A673 (cell line): ENCODE data around the gene TBP. TPM values are rescaled to one million over a fixed set of nuclear protein-coding genes. Genes with fewer than 3 reads are reported as not detected.
"Not testable (repeated sequence)": the region's sequence is repeated elsewhere in the genome, so short reads cannot be mapped to it uniquely, and the experiment has no call there.

ENCODE experiments used
- BruUV-seq: library from RNA; stranded (reverse); fragments of 400-500 nt; replicated peaks from 2 replicates; lab custom pipeline; 2021; lab: Mats Ljungman, UMichigan
- CTCF ChIA-PET: fragments of 300-600 bp; sonication (Branson Sonifier 250); formaldehyde crosslinking; loops from one replicate; lab custom pipeline; 2022; ENCODE audit warnings: antibody characterized with exemption; lab: Charles Lee
- POLR2A ChIA-PET: fragments of 300-600 bp; sonication (Branson Sonifier 250); formaldehyde crosslinking; loops from one replicate; lab custom pipeline; 2022; ENCODE audit warnings: antibody characterized with exemption; ENCODE audit not compliant: low non-redundant PET; lab: Charles Lee
- DNase-seq: peaks from one replicate; pipeline ENCODE4 v3.0.0-alpha.2; 2015; ENCODE audit warnings: low spot score
- H3K27ac ChIP-seq: fragments of 200-600 bp; sonication (generic); 2 replicates; pipeline ENCODE4 v1.5.1; 2016; ENCODE audit warnings: mixed run types, low read depth, mild to moderate bottlenecking, mixed read lengths, antibody characterized with exemption, low read length; ENCODE audit not compliant: poor library complexity, severe bottlenecking
- H3K27me3 ChIP-seq: fragments of 200-600 bp; sonication (generic); replicated peaks from 2 replicates; pipeline ENCODE4 v1.6.1; 2017; ENCODE audit warnings: mixed run types, low read depth, mild to moderate bottlenecking, mixed read lengths, antibody characterized with exemption, low read length; ENCODE audit not compliant: insufficient read depth, poor library complexity
- H3K36me3 ChIP-seq: fragments of 200-600 bp; sonication (generic); 2 replicates; pipeline ENCODE4 v1.6.1; 2016; ENCODE audit warnings: mixed run types, mild to moderate bottlenecking, mixed read lengths, antibody characterized with exemption, low read length; ENCODE audit not compliant: insufficient read depth, poor library complexity, severe bottlenecking
- H3K4me1 ChIP-seq: fragments of 200-600 bp; sonication (generic); 2 replicates; pipeline ENCODE4 v1.6.1; 2017; ENCODE audit warnings: mixed run types, mild to moderate bottlenecking, mixed read lengths, antibody characterized with exemption, low read length; ENCODE audit not compliant: insufficient read depth, poor library complexity, severe bottlenecking
- H3K4me3 ChIP-seq: fragments of 200-600 bp; sonication (generic); 2 replicates; pipeline ENCODE4 v1.5.1; 2016; ENCODE audit warnings: low read depth, mixed run types, mild to moderate bottlenecking, mixed read lengths, low read length; ENCODE audit not compliant: poor library complexity, severe bottlenecking
- H3K9me3 ChIP-seq: fragments of 200-600 bp; sonication (generic); 2 replicates; pipeline ENCODE4 v1.6.1; 2016; ENCODE audit warnings: mixed run types, low read depth, mild to moderate bottlenecking, mixed read lengths, antibody characterized with exemption, low read length; ENCODE audit not compliant: poor library complexity, severe bottlenecking
- CTCF ChIP-seq: fragments of 300-800, 200-600 bp; sonication (generic); conservative IDR thresholded peaks from 2 replicates; pipeline ENCODE4 v1.5.1; 2017; ENCODE audit warnings: low read depth, mild to moderate bottlenecking, antibody characterized with exemption, low read length, moderate library complexity, mixed read lengths
- EZH2 ChIP-seq: fragments of 200-600 bp; sonication (generic); IDR thresholded peaks from 2 replicates; pipeline ENCODE4 v1.6.1; 2017; ENCODE audit warnings: borderline replicate concordance, low read depth, mild to moderate bottlenecking, mixed read lengths, antibody characterized with exemption, low read length; ENCODE audit not compliant: poor library complexity, severe bottlenecking
- intact Hi-C: fragments of 100-400 bp; cut with micrococcal nuclease; formaldehyde crosslinking; loops from one replicate; pipeline ENCODE4 v1.10.0; 2022; ENCODE audit not compliant: unreplicated experiment
- total RNA-seq: library from RNA; stranded (reverse); gene quantifications from 2 replicates; pipeline ENCODE4 v1.2.3, GENCODE V29; 2021

Gene TBP
- total RNA-seq, 1 experiment from 2014 or later, result 23.7 TPM

- TF ChIP-seq EZH2 (no peak), CTCF (no peak)
- Histone ChIP-seq H3K36me3 (no peaks in the 10 kb centered on the region), H3K4me3 (no peak overlapping the region), H3K4me1 (no peaks in the 10 kb centered on the region), H3K9me3 (no peaks in the 10 kb centered on the region), H3K27me3 (no peaks in the 10 kb centered on the region), H3K27ac (no peak overlapping the region)
- no TSS peak for BruUV-seq
- POLR2A ChIA-PET, result no interaction called here
- DNase-seq, result peak; percentile 13
- intact Hi-C loops, result no loop called here
- CTCF ChIA-PET, result no interaction called here
Measured at GRCh38 chr6:170596426-170596825, 42.3 kb downstream of the TBP start.

- no peaks in the 10 kb centered on the region for H3K9me3 ChIP-seq
- H3K4me1 ChIP-seq, result no peaks in the 10 kb centered on the region
- no peak for DNase-seq
- CTCF ChIA-PET, result no interaction called here
- intact Hi-C loops, result no loop called here
- POLR2A ChIA-PET, result no interaction called here
- H3K27ac ChIP-seq, result no peak overlapping the region
- TF ChIP-seq EZH2, result no peak
- no peak for TF ChIP-seq CTCF
- no peaks in the 10 kb centered on the region for H3K36me3 ChIP-seq
- no peak overlapping the region for H3K4me3 ChIP-seq
- no TSS peak for BruUV-seq
- H3K27me3 ChIP-seq, result no peaks in the 10 kb centered on the region
Measured at GRCh38 chr6:170597278-170597677, 43.1 kb downstream of the TBP start.

GRCh38 chr6:170605574-170606259 is 51.5 kb downstream of the TBP start:
- no TSS peak for BruUV-seq
- H3K27me3 ChIP-seq, result peaks cover 3% of the 10 kb centered on the region
- ChIA-PET POLR2A (no interaction called here), CTCF (no interaction called here)
- no peaks in the 10 kb centered on the region for H3K9me3 ChIP-seq
- no peak for TF ChIP-seq CTCF
- TF ChIP-seq EZH2, result no peak
- intact Hi-C loops, result no loop called here
- H3K27ac ChIP-seq, result no peak overlapping the region
- DNase-seq, result no peak
- no peaks in the 10 kb centered on the region for H3K4me1 ChIP-seq
- no peaks in the 10 kb centered on the region for H3K36me3 ChIP-seq
- no peak overlapping the region for H3K4me3 ChIP-seq

- H3K9me3 ChIP-seq, H3K27ac ChIP-seq, POLR2A ChIA-PET, CTCF ChIA-PET, BruUV-seq, intact Hi-C loops, H3K4me1 ChIP-seq, H3K4me3 ChIP-seq, H3K27me3 ChIP-seq, DNase-seq, H3K36me3 ChIP-seq: not testable (repeated sequence)
Measured at GRCh38 chr6:170609225-170609624, 55.1 kb downstream of the TBP start.

- CTCF ChIA-PET, H3K9me3 ChIP-seq, H3K4me1 ChIP-seq, POLR2A ChIA-PET, H3K4me3 ChIP-seq, H3K27me3 ChIP-seq, DNase-seq, H3K36me3 ChIP-seq, intact Hi-C loops, H3K27ac ChIP-seq: not testable (repeated sequence)
- TSS peak; percentile 100 for BruUV-seq
Measured at GRCh38 chr6:170612256-170612804, 58.2 kb downstream of the TBP start.
